GM06990 (cell line): ENCODE measurements around the gene CLDN4.
"Not testable (repeated sequence)": the region's sequence is repeated elsewhere in the genome, so short reads cannot be mapped to it uniquely, and the experiment has no call there.

ENCODE experiments used
- DNase-seq: peaks from one replicate; pipeline ENCODE4 v3.0.0-alpha.2; 2011; ENCODE audit not compliant: insufficient read length; ENCODE audit errors: extremely low read depth
- H3K27me3 ChIP-seq: replicated peaks from 2 replicates; pipeline ENCODE4 v1.6.0; 2011; ENCODE audit warnings: low read length; ENCODE audit not compliant: control insufficient read depth, insufficient read depth
- H3K36me3 ChIP-seq: 2 replicates; pipeline ENCODE4 v1.5.1; 2011; ENCODE audit warnings: low read length; ENCODE audit not compliant: control insufficient read depth, insufficient read depth
- H3K4me3 ChIP-seq: replicated peaks from 2 replicates; pipeline ENCODE4 v1.5.1; 2011; ENCODE audit warnings: low read depth, mild to moderate bottlenecking, control low read depth, low read length
- TF ChIP-seq, protein P1 (sequence below): IDR thresholded peaks from 2 replicates; pipeline ENCODE4 v1.5.1; 2011; ENCODE audit warnings: low read length, control low read depth, mild to moderate bottlenecking, inconsistent platforms; ENCODE audit not compliant: insufficient read depth, poor library complexity, severe bottlenecking

Gene CLDN4

DNA sequence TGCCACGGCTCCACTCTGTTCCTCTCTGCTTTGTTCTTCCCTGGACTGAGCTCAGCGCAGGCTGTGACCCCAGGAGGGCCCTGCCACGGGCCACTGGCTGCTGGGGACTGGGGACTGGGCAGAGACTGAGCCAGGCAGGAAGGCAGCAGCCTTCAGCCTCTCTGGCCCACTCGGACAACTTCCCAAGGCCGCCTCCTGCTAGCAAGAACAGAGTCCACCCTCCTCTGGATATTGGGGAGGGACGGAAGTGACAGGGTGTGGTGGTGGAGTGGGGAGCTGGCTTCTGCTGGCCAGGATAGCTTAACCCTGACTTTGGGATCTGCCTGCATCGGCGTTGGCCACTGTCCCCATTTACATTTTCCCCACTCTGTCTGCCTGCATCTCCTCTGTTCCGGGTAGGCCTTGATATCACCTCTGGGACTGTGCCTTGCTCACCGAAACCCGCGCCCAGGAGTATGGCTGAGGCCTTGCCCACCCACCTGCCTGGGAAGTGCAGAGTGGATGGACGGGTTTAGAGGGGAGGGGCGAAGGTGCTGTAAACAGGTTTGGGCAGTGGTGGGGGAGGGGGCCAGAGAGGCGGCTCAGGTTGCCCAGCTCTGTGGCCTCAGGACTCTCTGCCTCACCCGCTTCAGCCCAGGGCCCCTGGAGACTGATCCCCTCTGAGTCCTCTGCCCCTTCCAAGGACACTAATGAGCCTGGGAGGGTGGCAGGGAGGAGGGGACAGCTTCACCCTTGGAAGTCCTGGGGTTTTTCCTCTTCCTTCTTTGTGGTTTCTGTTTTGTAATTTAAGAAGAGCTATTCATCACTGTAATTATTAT, 1.2 kb downstream of the CLDN4 start:
- no peak for DNase-seq
- TF ChIP-seq, protein P1, sequence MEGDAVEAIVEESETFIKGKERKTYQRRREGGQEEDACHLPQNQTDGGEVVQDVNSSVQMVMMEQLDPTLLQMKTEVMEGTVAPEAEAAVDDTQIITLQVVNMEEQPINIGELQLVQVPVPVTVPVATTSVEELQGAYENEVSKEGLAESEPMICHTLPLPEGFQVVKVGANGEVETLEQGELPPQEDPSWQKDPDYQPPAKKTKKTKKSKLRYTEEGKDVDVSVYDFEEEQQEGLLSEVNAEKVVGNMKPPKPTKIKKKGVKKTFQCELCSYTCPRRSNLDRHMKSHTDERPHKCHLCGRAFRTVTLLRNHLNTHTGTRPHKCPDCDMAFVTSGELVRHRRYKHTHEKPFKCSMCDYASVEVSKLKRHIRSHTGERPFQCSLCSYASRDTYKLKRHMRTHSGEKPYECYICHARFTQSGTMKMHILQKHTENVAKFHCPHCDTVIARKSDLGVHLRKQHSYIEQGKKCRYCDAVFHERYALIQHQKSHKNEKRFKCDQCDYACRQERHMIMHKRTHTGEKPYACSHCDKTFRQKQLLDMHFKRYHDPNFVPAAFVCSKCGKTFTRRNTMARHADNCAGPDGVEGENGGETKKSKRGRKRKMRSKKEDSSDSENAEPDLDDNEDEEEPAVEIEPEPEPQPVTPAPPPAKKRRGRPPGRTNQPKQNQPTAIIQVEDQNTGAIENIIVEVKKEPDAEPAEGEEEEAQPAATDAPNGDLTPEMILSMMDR: no peak
- no peak overlapping the region for H3K4me3 ChIP-seq
- no peaks in the 10 kb centered on the region; the same call in 1 of the 2 replicates for H3K27me3 ChIP-seq
- H3K36me3 ChIP-seq: no peaks in the 10 kb centered on the region

DNA sequence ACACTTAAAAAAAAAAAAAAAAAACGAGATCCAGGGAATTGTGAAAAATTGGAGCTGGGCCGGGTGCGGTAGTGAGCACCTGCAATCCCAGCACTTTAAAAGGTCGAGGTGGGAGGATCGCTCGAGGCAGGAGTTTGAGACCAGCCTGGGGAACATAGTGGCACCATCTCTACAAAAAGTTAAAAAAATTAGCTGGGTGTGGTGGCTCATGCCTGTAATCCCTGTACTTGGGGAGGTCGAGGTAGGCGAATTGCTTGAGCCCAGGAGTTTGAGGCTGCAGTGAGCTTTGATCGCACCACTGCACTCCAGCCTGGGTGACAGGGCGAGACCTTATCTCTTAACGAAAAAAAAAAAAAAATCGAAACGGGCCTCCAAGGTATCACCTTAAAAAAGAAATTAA, 2.0 kb downstream of the CLDN4 start:
- DNase-seq: no peak
- Histone ChIP-seq H3K36me3 (no peaks in the 10 kb centered on the region), H3K27me3 (no peaks in the 10 kb centered on the region; the same call in 1 of the 2 replicates), H3K4me3 (no peak overlapping the region)
- TF ChIP-seq, protein P1: no peak

DNA sequence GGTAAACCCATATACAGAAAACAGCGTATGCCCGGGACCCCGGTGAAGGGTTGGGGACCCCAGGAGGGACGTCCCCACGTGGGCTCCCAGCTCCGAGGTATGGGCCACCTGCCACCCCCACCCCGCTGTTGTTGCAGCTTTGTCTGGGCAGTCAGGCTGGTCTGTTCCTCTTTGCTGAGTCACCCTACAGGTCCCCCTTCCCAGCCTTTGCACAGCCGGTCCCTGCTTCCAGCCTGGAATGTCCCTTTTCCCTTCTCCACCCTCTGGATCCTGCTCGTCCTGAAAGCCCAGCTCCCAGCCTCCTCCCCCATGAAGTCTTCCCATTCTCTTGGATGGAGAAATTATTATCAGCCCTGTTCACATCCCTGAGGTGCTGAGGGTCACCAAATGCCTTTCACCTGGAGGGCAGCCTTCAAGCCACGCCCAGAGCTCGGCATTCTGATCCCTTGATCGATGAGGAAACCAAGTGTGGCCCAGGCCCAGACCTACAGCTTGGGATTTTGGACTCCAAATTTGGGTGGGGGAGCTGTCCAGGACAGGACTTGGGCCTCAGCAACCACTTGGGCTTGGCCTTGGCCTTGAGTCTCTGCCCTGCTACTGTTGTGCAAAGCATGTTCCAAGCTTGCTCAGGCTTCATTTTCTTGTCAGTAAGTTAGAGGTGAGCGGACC, 2.6 kb downstream of the CLDN4 start:
- no peak overlapping the region for H3K4me3 ChIP-seq
- TF ChIP-seq, protein P1: no peak
- H3K27me3 ChIP-seq: no peaks in the 10 kb centered on the region
- no peaks in the 10 kb centered on the region for H3K36me3 ChIP-seq
- no peak for DNase-seq

DNA sequence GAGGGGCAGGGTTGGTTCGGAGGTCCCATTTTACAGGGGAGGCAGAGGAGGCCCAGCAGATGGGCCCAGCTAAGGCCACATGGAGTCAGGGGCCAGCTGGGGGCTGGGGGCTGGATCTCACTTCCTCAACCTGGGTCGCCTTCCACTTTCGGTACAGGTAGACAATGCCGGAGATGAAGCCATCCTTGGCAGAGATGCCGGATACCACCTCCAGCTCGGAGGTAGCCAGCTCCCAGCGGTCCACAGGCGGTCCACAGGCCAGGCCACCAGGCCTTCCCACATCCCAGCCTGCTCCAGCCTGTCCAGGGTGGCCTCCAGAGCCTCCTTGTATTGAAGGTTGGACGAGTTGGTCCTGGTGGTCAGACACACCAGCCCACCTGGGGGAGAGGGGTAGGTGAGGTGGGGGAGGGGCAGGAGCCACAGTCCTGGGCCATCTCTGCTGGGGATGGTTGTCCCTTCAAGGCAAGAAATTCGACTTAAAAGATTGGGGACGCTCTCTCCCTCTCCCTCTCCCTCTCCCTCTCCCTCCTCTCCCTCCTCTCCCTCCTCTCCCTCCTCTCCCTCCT, 3.9 kb downstream of the CLDN4 start:
- H3K36me3 ChIP-seq: no peaks in the 10 kb centered on the region
- no peak for DNase-seq
- no peak overlapping the region for H3K4me3 ChIP-seq
- H3K27me3 ChIP-seq: no peaks in the 10 kb centered on the region
- TF ChIP-seq, protein P1: no peak

DNA sequence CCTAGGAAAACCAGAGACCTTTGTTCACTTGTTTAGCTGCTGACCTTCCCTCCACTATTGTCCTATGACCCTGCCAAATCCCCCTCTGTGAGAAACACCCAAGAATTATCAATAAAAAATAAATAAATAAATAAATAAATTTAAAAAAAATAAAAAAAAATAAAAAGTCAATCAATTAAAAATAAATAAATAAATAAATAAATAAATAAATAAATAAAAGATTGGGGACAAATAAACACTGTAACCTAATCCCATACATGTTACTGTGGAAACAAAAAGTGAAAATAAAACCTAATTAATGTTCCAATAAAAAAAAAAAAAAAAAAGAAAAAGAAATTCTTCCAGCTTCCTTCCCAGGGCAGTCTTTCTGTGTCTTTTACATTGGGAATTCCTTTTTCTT, 6.4 kb downstream of the CLDN4 start:
- not testable (repeated sequence) for DNase-seq, H3K27me3 ChIP-seq, H3K4me3 ChIP-seq, H3K36me3 ChIP-seq

DNA sequence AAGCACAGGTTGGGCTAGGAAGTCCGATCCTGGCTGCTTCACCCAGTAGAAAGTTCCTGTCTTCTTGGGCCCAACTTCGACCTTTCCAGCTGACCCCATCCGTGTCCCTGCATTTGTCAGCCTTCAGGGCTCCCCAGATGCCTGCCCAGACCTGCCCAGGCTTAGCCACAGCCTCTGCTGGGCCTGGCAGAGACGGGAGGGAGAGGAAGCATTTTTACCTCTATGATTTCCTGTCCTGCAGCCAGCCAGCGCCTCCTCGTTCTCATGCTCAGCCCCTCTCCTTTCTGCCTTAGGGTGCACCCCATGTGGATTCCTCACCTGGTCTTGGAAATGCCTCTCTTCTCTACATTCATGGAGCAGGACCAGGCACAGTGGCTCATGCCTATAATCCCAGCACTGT, 7.8 kb downstream of the CLDN4 start:
- TF ChIP-seq, protein P1: no peak

More for the DNA sequence above, 7.8 kb downstream of the CLDN4 start:
- Histone ChIP-seq H3K27me3 (no peaks in the 10 kb centered on the region), H3K4me3 (no peak overlapping the region), H3K36me3 (no peaks in the 10 kb centered on the region)
- DNase-seq: no peak
